Measurements from ENCODE around the gene INO80.
A peak's percentile ranks its signal among the peaks of the same experiment; 100 is the strongest.
"Not testable (repeated sequence)": the region's sequence is repeated elsewhere in the genome, so short reads cannot be mapped to it uniquely, and the experiment has no call there.

The INO80 gene, protein sequence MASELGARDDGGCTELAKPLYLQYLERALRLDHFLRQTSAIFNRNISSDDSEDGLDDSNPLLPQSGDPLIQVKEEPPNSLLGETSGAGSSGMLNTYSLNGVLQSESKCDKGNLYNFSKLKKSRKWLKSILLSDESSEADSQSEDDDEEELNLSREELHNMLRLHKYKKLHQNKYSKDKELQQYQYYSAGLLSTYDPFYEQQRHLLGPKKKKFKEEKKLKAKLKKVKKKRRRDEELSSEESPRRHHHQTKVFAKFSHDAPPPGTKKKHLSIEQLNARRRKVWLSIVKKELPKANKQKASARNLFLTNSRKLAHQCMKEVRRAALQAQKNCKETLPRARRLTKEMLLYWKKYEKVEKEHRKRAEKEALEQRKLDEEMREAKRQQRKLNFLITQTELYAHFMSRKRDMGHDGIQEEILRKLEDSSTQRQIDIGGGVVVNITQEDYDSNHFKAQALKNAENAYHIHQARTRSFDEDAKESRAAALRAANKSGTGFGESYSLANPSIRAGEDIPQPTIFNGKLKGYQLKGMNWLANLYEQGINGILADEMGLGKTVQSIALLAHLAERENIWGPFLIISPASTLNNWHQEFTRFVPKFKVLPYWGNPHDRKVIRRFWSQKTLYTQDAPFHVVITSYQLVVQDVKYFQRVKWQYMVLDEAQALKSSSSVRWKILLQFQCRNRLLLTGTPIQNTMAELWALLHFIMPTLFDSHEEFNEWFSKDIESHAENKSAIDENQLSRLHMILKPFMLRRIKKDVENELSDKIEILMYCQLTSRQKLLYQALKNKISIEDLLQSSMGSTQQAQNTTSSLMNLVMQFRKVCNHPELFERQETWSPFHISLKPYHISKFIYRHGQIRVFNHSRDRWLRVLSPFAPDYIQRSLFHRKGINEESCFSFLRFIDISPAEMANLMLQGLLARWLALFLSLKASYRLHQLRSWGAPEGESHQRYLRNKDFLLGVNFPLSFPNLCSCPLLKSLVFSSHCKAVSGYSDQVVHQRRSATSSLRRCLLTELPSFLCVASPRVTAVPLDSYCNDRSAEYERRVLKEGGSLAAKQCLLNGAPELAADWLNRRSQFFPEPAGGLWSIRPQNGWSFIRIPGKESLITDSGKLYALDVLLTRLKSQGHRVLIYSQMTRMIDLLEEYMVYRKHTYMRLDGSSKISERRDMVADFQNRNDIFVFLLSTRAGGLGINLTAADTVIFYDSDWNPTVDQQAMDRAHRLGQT (N-terminal part only)

GRCh38 chr15:41116116-41116961 lies at the start of gene INO80:
Gene INO80, minus strand, starts transcription at chr15:41116280. Its CDS starts 19,970 bp downstream, at chr15:41096310.
- DNase-seq, result peak; percentile 91 to 99 (median 96)

DNA sequence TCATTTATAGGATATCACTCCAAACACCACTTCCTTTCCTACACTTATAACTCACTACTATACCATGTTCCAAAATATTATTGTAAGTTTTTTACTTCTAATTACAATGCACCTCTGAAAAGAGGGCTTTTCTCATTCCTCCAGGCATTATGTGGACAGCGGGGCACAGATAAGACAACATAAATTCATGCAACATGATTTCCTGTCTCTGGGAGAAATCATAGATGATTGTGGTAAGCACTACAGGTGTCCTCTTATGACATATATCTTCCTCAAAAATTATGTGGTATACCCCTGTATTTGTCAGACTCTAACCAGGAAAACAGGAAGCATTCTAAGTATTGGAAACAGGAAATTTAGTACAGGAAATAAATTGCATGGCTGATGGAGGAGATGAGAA lies 45.7 kb upstream of the INO80 start:
- no peak for DNase-seq

DNA sequence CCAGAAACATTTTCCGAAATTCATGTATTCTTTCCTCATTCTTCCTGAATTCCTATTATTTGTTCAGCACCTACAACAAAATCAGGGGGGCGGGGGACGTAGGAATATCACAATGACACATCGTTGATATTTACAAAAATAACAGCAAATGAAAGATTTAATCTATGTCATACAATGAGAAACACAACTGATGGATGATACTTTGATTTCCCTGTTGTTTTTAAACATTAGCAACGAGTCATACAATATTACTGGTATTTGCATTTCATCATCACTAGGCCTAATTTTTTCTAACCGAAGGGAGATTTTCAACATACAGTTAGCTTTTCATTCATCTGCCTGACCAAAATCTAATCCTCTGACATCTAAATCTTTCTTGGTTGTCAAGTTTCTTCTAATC lies 45.3 kb upstream of the INO80 start:
- no peak for DNase-seq

DNA sequence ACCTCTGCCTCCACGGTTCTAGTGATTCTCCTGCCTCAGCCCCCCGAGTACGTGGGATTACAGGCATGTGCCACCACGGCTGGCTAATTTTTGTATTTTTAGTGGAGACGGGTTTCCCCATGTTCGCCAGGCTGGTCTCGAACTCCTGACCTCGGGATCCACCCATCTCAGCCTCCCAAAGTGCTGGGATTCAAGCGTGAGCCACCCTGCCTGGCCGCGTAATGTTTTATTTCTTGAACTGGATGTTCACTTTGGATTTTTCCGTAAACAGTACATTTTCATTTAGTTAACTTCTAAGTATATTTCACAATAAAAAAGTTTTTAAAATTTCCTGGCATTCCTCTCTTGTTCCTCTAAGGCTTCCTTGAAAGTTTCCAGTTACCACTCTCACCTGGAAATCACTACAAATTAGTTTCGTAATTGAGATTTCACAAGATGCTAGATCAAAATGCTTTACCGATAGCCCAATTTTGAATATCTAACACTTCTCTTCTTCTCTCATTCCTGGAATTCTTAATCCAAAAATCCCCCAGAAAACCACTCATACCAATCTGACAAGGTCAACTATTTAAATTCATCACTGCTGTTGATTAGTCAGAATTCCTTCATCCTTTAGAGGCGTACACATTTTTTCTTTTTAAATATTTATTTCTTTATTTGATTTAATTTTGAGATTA lies 44.7 kb upstream of the INO80 start:
- no peak for DNase-seq

DNA sequence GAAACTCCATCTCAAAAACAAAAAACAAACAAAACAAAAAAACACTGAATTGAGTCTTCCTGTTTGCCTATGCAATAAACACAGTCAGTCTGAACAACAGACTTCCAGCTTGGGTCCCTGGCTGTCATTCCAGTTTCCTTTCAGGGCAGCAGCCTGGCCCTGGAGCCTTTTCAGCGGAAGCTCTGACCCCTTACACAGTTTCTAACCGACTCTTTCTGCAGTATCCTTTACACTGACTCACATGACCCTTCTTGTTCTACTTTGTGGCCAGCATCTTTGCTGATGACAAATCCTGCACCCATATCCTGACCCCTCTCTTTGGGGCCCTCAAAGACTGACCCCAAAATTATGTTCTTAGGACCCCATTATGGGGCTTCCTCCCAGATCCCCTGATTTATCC lies 38.3 kb upstream of the INO80 start:
- DNase-seq, result no peak

- DNase-seq, result no peak
These were observed 37.7 kb upstream of the INO80 start for GRCh38 chr15:41153733-41154132.

DNA sequence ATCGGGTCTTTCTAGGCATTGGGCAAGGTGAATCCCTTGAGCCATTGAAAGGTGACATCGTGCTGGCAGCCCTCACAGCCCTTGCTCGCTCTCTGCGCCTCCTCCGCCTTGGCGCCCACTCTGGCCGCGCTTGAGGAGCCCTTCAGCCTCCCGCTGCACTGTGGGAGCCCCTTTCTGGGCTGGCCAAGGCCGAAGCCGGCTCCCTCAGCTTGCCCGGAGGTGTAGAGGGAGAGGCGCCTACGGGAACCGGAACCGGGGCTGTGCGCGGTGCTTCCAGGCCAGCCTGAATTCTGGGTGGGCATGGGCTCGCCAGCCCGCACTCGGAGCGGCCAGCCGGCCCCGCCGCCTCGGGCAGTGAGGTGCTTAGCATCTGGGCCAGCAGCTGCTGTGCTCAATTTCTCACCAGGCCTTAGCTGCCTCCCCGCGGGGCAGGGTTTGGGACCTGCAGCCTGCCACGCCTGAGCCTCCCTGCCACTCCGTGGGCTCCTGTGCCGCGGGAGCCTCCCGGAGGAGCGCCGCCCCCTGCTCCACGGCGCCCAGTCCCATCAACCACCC lies 35.4 kb upstream of the INO80 start:
- no peak for DNase-seq

DNA sequence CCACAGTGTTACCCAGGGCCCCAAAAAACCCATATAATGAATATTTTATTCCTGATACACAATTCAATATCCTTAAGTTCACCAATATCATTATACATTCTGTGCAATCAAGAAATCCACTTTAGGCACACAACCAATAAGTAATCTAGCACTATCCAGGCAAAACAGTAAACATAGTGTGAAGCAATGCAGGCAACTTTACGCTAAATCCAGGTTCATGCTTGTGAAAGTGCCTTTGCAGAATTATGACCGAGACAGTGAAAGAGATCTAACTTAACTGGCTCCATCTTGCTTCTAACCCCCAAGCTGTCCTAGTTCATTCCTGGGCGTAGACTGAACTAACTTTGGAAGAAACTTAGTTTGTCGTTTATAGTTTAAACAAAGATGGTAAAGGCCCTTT lies 34.2 kb upstream of the INO80 start:
- DNase-seq, result no peak

- no peak for DNase-seq
These were observed 32.0 kb upstream of the INO80 start for GRCh38 chr15:41148065-41148464.

- DNase-seq, result no peak
These were observed 23.5 kb upstream of the INO80 start for GRCh38 chr15:41139619-41140018.

GRCh38 chr15:41139112-41139511 lies 23.0 kb upstream of the INO80 start:
- not testable (repeated sequence) for DNase-seq

DNA sequence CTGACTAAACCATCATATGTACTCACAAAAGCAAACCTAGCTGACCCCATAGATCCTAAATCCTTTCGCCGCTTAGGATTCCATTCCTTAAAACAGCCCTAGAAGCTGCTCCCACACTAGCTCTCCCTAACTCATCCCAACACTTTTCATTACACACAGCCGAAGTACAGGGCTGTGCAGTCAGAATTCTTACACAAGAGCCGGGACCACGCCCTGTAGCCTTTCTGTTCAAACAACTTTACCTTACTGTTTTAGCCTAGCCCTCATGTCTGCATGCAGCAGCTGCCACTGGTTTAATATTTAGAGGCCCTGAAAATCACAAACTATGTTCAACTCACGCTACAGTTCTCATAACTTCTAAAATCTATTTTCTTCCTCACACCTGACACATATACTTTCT lies 19.5 kb upstream of the INO80 start:
- DNase-seq, result not testable (repeated sequence)

- DNase-seq, result no peak
These were observed 17.4 kb upstream of the INO80 start for GRCh38 chr15:41133454-41133853.

DNA sequence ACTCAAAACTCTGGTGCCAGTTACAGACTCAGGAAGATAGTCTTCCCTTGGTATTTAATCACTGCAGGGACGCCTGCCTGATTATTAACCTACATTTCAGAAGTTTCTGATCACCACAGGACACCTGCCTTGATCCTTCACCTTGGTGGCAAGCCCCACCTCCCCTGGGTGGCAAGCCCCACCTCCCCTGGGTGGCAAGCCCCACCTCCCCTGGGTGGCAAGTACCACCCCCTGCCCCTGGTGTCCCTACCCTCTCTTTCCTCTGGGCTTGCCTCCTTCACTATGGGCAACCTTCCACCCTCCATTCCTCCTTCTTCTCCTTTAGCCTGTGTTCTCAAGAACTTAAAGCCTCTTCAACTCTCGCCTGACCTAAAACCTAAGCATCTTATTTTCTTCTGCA lies 16.0 kb upstream of the INO80 start:
- DNase-seq, result not testable (repeated sequence)

DNA sequence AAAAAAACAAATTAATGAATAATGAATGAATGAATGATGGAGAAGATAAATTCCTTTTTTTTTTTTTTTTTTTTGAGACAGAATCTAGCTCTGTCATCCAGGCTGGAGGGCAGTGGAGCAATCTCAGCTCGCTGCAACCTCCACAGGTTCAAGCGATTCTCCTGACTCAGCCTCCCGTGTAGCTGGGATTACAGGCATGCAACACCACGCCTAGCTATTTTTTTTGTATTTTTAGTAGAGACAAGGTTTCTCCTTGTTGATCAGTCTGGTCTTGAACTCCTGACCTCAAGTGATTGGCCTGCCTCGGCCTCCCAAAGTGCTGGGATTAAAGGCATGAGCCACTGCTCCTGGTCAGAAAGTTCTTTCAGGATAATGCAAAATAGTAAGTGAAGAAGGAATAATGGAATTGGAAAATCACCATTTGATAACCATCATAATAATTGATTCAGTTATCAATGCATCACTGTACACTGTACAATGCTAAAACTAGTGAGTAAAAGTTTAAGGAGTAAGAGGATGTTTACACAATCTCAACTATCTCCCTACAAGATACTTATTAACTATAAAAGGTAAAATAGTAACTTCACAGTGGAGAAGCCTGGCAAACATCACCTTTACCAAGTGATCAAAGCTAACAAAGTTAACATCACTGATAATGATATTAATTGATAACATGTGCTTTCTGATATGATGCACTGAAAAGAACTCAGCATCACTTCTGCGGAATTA lies 12.3 kb upstream of the INO80 start:
- no peak for DNase-seq

- no peak for DNase-seq
These were observed 10.0 kb upstream of the INO80 start for GRCh38 chr15:41125931-41126642.

DNA sequence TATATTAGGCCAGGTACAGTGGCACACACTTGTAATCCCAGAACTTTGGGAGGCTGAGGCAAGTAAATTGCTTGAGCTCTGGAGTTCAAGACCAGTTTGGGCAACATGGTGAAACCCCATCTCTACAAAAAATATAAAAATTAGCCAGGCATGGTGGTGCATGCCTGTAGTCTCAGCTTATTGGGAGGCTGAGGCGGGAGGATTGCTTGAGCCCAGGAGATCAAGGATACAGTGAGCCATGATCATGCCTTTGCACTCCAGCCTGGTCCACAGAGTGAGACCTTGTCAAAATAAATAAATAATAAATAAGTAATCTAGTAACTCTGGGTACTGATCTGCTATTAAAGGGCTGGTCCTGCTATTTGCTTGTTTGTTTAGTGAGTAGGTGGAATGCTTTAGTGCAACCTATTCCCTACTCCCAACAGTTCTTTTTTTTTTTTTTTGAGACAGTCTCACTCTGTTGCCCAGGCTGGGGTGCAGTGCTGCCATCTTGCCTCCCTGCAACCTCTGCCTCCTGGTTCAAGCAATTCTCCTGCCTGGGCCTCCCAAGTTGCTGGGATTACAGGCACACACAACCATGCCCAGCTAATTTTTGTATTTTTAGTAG lies 9.1 kb upstream of the INO80 start:
- no peak for DNase-seq

DNA sequence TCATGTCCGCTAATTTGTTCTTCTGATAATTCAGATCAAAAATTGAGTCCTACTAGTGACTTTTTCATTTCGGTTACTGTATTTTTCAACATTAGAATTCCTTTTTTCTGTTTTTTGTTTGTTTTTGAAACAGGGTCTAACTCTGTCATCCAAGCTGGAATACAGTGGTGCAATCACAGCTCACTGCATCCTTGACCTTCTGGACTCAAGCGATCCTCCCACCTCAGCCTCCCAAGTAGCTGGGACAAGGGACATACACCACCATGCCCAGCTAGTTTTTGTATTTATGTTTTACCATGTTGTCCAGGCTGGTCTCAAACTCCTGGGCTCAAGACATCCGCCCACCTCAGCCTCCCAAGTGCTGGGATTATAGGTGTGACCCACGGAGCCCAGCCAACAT lies 8.0 kb upstream of the INO80 start:
- DNase-seq, result no peak

DNA sequence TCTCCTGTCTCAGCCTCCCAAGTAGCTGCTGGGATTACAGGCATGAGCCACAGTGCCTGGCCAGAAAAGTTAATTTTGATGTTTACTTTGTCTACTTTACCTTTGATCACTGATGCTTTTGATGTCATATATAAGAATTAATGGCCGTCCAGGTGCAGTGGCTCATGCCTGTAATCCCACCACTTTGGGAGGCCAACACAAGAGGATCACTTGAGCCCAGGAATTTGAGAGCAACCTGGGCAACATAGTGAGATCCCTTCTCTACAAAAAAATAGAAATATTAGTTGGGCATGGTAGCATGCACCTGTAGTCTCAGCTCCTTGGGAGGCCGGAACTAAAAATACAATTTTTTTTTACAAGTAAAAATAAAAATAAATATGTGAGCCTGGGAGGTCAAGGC lies 6.8 kb upstream of the INO80 start:
- DNase-seq, result no peak

- no peak for DNase-seq
These were observed 5.9 kb upstream of the INO80 start for GRCh38 chr15:41121951-41122350.
